ENCODE results near the gene NDRG2.
"Not testable (repeated sequence)": the region's sequence is repeated elsewhere in the genome, so short reads cannot be mapped to it uniquely, and the experiment has no call there.

NDRG2 gene

GRCh38 chr14:20985650-20986049 is 39.2 kb downstream of the NDRG2 start:
- DNase-seq; intact Hi-C loops (cut with DNase I): not testable (repeated sequence)

GRCh38 chr14:20982646-20983369 is 42.1 kb downstream of the NDRG2 start:
- intact Hi-C loops (cut with DNase I): no loop called here
- no peak for DNase-seq

- DNase-seq: no peak
- intact Hi-C loops (cut with DNase I): no loop called here
Observed at GRCh38 chr14:20980906-20981305, 44.0 kb downstream of the NDRG2 start.

- DNase-seq: no peak
- intact Hi-C loops (cut with DNase I): loop anchor here (10.0 kb wide), 1 partner anchor 344 kb away; no protein-coding TSS in a partner anchor
Observed at GRCh38 chr14:20978687-20979086, 46.2 kb downstream of the NDRG2 start.

- intact Hi-C loops (cut with DNase I): loop anchor here (10.0 kb wide), 1 partner anchor 341 kb away; no protein-coding TSS in a partner anchor
- DNase-seq: no peak
Observed at GRCh38 chr14:20976291-20976690, 48.6 kb downstream of the NDRG2 start.

- intact Hi-C loops (cut with DNase I): loop anchor here (5.0 to 10.0 kb wide), 4 partner anchors 64 to 339 kb away; no protein-coding TSS in a partner anchor
- DNase-seq: no peak
Observed at GRCh38 chr14:20973501-20973900, 51.4 kb downstream of the NDRG2 start.

- intact Hi-C loops (cut with DNase I): loop anchor here (2.0 to 10.0 kb wide), 5 partner anchors 66 to 337 kb away; no protein-coding TSS in a partner anchor
- DNase-seq: no peak
Observed at GRCh38 chr14:20971705-20972021, 53.2 kb downstream of the NDRG2 start.

GRCh38 chr14:20970983-20971704 is 53.7 kb downstream of the NDRG2 start:
- DNase-seq: peak; percentile 65 to 97 (median 84)
- intact Hi-C loops (cut with DNase I): loop anchor here (2.0 to 10.0 kb wide), 5 partner anchors 66 to 336 kb away; no protein-coding TSS in a partner anchor

GRCh38 chr14:20970647-20970982 is 54.2 kb downstream of the NDRG2 start:
- no peak for DNase-seq
- intact Hi-C loops (cut with DNase I): loop anchor here (2.0 to 10.0 kb wide), 5 partner anchors 67 to 336 kb away; no protein-coding TSS in a partner anchor

- intact Hi-C loops (cut with DNase I): no loop called here
Observed at GRCh38 chr14:20969336-20969735, 55.5 kb downstream of the NDRG2 start.

More at GRCh38 chr14:20969336-20969735, 55.5 kb downstream of the NDRG2 start:
- no peak for DNase-seq
